Chondrocyte (in vitro differentiated cells): ENCODE results near the gene HLCS. TPM values are rescaled to one million over a fixed set of nuclear protein-coding genes. Genes with fewer than 3 reads are reported as not detected.

Experiments used
- DNase-seq: peaks from one replicate; pipeline ENCODE4 v3.0.0; 2021; ENCODE audit warnings: mixed read lengths, low spot score
- H3K27ac Mint-ChIP-seq: one replicate; pipeline ENCODE4 v1.8.0; 2021; ENCODE audit warnings: mild to moderate bottlenecking, moderate library complexity, mixed read lengths; ENCODE audit not compliant: unreplicated experiment
- H3K27me3 Mint-ChIP-seq: 2 replicates; pipeline ENCODE4 v1.8.0; 2021; ENCODE audit warnings: low read depth, mixed read lengths
- H3K36me3 Mint-ChIP-seq: 2 replicates; pipeline ENCODE4 v1.8.0; 2021; ENCODE audit warnings: low read depth, mixed read lengths
- H3K4me1 Mint-ChIP-seq: 2 replicates; pipeline ENCODE4 v1.8.0; 2021; ENCODE audit warnings: low read depth, mild to moderate bottlenecking, mixed read lengths
- H3K4me3 Mint-ChIP-seq: one replicate; pipeline ENCODE4 v1.8.0; 2021; ENCODE audit warnings: mild to moderate bottlenecking, moderate library complexity, mixed read lengths; ENCODE audit not compliant: unreplicated experiment
- H3K9me3 Mint-ChIP-seq: 2 replicates; pipeline ENCODE4 v1.8.0; 2021; ENCODE audit warnings: low read depth, mixed read lengths
- total RNA-seq: library from RNA; stranded (reverse); gene quantifications from 3 replicates; pipeline ENCODE4 v1.2.1, GENCODE V29; 2021
- TF ChIP-seq, protein P1 (sequence below): fragments of 200-600 bp; sonication (generic); IDR thresholded peaks from 2 replicates; pipeline ENCODE4 v1.5.0; 2021; ENCODE audit warnings: antibody characterized with exemption, mild to moderate bottlenecking, moderate library complexity

The HLCS gene
- total RNA-seq, 1 donor from 2014 or later = 30.4 TPM

DNA sequence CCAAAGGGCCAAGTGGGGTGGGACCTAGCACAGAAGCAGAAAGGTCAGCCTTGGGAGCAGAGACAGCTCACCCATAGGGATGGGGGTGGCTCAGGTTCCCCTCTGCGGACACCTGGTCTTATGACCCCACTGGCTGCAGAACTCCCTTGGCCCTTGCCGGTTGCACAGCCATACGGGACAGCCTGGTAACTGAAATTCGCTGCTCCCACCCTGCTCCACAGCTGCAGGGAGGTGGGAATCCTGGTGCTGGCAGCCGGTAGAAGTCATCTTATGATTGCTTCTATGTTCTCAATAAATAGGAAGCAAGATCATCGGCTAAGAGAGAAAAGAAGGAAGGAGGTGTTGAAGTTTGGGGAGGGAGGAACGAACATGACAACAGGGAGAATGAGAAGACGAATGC is 64.1 kb downstream of the HLCS start:
- peaks cover 13% of the 10 kb centered on the region for H3K4me1 Mint-ChIP-seq
- H3K9me3 Mint-ChIP-seq = no peaks in the 10 kb centered on the region
- TF ChIP-seq, protein P1, sequence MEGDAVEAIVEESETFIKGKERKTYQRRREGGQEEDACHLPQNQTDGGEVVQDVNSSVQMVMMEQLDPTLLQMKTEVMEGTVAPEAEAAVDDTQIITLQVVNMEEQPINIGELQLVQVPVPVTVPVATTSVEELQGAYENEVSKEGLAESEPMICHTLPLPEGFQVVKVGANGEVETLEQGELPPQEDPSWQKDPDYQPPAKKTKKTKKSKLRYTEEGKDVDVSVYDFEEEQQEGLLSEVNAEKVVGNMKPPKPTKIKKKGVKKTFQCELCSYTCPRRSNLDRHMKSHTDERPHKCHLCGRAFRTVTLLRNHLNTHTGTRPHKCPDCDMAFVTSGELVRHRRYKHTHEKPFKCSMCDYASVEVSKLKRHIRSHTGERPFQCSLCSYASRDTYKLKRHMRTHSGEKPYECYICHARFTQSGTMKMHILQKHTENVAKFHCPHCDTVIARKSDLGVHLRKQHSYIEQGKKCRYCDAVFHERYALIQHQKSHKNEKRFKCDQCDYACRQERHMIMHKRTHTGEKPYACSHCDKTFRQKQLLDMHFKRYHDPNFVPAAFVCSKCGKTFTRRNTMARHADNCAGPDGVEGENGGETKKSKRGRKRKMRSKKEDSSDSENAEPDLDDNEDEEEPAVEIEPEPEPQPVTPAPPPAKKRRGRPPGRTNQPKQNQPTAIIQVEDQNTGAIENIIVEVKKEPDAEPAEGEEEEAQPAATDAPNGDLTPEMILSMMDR = no peak
- H3K27ac Mint-ChIP-seq = no peak overlapping the region
- H3K4me3 Mint-ChIP-seq = no peak overlapping the region
- H3K36me3 Mint-ChIP-seq = peaks cover 5% of the 10 kb centered on the region
- DNase-seq = no peak
- H3K27me3 Mint-ChIP-seq = no peaks in the 10 kb centered on the region

DNA sequence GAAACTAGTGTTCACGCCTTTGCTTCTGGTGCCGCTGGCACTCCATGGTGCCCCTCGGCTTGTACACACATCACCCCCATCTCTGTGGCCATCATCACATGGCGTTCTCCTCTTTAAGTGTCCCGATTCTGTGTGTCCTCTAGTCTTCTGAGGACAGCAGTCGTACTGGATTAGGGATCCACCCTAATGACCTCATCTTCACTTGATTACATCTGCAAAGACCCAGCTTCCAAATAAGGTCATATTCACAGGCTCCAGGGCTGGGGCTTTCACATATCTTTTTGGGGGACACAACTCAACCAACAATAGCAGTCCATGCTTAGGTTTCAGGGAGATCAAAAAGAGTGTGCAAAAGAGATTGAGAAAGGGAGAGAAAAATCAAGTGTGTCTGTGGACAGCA is 64.9 kb downstream of the HLCS start:
- TF ChIP-seq, protein P1 = no peak
- no peak for DNase-seq
- Mint-ChIP-seq H3K4me3 (no peak overlapping the region), H3K4me1 (peaks cover 13% of the 10 kb centered on the region), H3K9me3 (no peaks in the 10 kb centered on the region), H3K27me3 (no peaks in the 10 kb centered on the region), H3K36me3 (peaks cover 7% of the 10 kb centered on the region), H3K27ac (no peak overlapping the region)

DNA sequence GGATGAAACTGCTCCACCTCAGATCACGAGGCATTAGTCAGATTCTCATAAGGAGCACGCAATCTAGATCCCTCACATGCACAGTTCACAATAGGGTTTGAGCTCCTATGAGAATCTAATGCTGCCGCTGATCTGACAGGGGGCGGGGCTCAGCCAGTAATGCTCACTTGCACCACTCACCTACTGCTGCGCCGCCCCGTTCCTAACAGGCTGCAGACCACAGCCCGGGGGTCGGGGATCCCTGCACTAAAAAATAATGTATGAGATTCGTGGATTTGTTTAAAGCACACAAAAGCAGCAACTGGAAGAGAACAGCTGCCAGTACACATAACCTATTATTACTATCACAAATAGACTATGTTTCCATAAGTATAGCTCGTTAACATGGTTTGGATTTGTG is 72.9 kb downstream of the HLCS start:
- H3K27me3 Mint-ChIP-seq = no peaks in the 10 kb centered on the region
- H3K9me3 Mint-ChIP-seq = no peaks in the 10 kb centered on the region
- no peak overlapping the region for H3K4me3 Mint-ChIP-seq
- H3K36me3 Mint-ChIP-seq = peaks cover 18% of the 10 kb centered on the region
- TF ChIP-seq, protein P1 = no peak
- no peak overlapping the region for H3K27ac Mint-ChIP-seq
- H3K4me1 Mint-ChIP-seq = peaks cover 20% of the 10 kb centered on the region
- DNase-seq = no peak

- DNase-seq = no peak
- peaks cover 18% of the 10 kb centered on the region for H3K36me3 Mint-ChIP-seq
- peaks cover 21% of the 10 kb centered on the region for H3K4me1 Mint-ChIP-seq
- no peak overlapping the region for H3K4me3 Mint-ChIP-seq
- TF ChIP-seq, protein P1 = no peak
- H3K9me3 Mint-ChIP-seq = no peaks in the 10 kb centered on the region
- H3K27me3 Mint-ChIP-seq = no peaks in the 10 kb centered on the region
- no peak overlapping the region for H3K27ac Mint-ChIP-seq
Measured at GRCh38 chr21:36892201-36892600, 74.3 kb downstream of the HLCS start.

DNA sequence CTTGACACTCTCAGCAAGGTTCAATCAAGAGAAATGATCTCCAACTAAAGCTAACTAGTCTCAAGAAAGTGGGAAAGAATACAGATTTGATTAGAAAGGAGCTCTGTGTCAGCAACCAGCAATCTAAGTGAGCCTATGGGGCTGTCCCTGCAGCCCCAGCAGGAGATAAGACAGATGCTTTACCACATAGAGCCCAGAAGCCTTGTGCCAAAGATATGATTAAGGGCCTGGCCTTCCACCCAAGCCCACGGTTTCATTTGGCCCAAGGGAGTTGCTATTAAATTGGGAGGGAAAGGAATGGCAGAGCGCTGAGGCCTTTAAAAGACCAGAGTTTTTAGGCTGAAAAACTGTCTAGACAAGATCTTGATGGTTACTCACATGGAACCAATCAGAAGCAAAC is 74.8 kb downstream of the HLCS start:
- H3K27ac Mint-ChIP-seq = no peak overlapping the region
- H3K4me3 Mint-ChIP-seq = no peak overlapping the region
- H3K9me3 Mint-ChIP-seq = no peaks in the 10 kb centered on the region
- DNase-seq = no peak
- TF ChIP-seq, protein P1 = no peak
- H3K27me3 Mint-ChIP-seq = no peaks in the 10 kb centered on the region
- H3K4me1 Mint-ChIP-seq = peaks cover 21% of the 10 kb centered on the region
- H3K36me3 Mint-ChIP-seq = peaks cover 18% of the 10 kb centered on the region
